Adrenal gland (tissue), 12 donors: ENCODE measurements around the gene BACH2. TPM values are rescaled to one million over a fixed set of nuclear protein-coding genes. Genes with fewer than 3 reads are reported as not detected.

ENCODE experiments used
- DNase-seq, 7 donors: peaks; one replicate each; pipeline ENCODE4 v3.0.0-alpha.2; 2019 to 2020
- H3K27ac ChIP-seq, 5 donors: fragments of 200-600 bp; sonication (generic) in 4 of 5; 1 replicate in 3 of 5; 2 replicates in 2 of 5; pipeline versions ENCODE4 v1.5.1 to v1.8.0; 2016 to 2020; ENCODE audit warnings: mild to moderate bottlenecking in 1 of 5
- H3K27me3 ChIP-seq: fragments of 200-600 bp; 2 replicates; pipeline ENCODE4 v1.8.0; 2021
- H3K36me3 ChIP-seq, 2 donors: fragments of 200-600 bp; replicated peaks in 1 of 2; 1 replicate in 1 of 2; 2 replicates in 1 of 2; pipeline versions ENCODE4 v1.5.1 to v1.8.0; 2018 to 2022
- H3K4me1 ChIP-seq, 2 donors: fragments of 200-600 bp; replicated peaks in 1 of 2; 1 replicate in 1 of 2; 2 replicates in 1 of 2; pipeline versions ENCODE4 v1.5.1 to v1.8.0; 2018 to 2021
- H3K4me3 ChIP-seq, 4 donors: fragments of 200-600 bp; sonication (generic) in 3 of 4; one replicate each; pipeline ENCODE4 v1.5.1; 2016 to 2018
- H3K9me3 ChIP-seq, 3 donors: fragments of 200-600 bp; sonication (generic) in 1 of 3; replicated peaks in 1 of 3; 1 replicate in 2 of 3; 2 replicates in 1 of 3; pipeline versions ENCODE4 v1.5.1 to v1.8.0; 2016 to 2021
- POLR2A ChIP-seq, 2 donors: fragments of 450-650 bp; IDR thresholded peaks; one replicate each; pipeline ENCODE4 v1.6.1; 2017; ENCODE audit warnings: antibody characterized with exemption in 2 of 2, mild to moderate bottlenecking in 2 of 2, moderate library complexity in 1 of 2
- WGBS, 4 donors: extraction: QIAGEN DNeasy Blood & Tissue Kit in 2 of 4; methylation state at CpG; one replicate each; pipeline versions ENCODE4 v1.1.5 to v1.1.7; 2013 to 2017; 5-methylcytosine and 5-hydroxymethylcytosine counted together
- intact Hi-C, 2 donors: fragments of 100-400 bp; cut with DNase I; formaldehyde crosslinking; loops; one replicate each; pipeline versions ENCODE4 v1.14.1 to v1.15.0; 2022 to 2023
- polyA plus RNA-seq, 3 donors: library from polyadenylated mRNA; stranded (reverse); fragments of 200-250 nt in 2 of 3; fragments of 350-450 nt in 1 of 3; fragmentation: Illumina TruSeq in 1 of 3; extraction: RNeasy Lipid Tissue Mini Kit (QIAGEN cat#74804) in 1 of 3; gene quantifications; one replicate each; pipeline ENCODE4 v1.2.3, GENCODE V29; 2013 to 2014
- total RNA-seq, 9 donors: library from RNA; depleted of rRNA in 4 of 9; stranded (reverse); fragments of >200 nt in 4 of 9; fragments of 120-200 nt in 1 of 9; fragmentation: NEBNext Ultra II Directional in 1 of 9; extraction: Animal tissue kit (Norgen Biotek cat#: 25700) in 1 of 9; gene quantifications; one replicate each; pipeline versions ENCODE4 v1.1.0 to v1.2.4, GENCODE V29; 2013 to 2023
- TF ChIP-seq, protein P1 (sequence below), 6 experiments: fragments of 450-650 bp in 4 of 6; fragments of 200-600 bp in 2 of 6; sonication (generic) in 1 of 6; IDR thresholded peaks; 1 replicate in 5 of 6; 2 replicates in 1 of 6; pipeline versions ENCODE4 v1.5.1 to v1.8.0; 2016 to 2021; ENCODE audit warnings: antibody characterized with exemption in 6 of 6, mild to moderate bottlenecking in 2 of 6, moderate library complexity in 1 of 6
- donor health status: healthy with polysubstance abuse.
- donor health status: Bipolar disorder and iron deficiency.
- donor health status: DM: yes; HTN: yes; CAD: no.
- donor health status: DM: no; HTN: no; CAD: no.
- donor health status: DM: no; HTN: no; CAD: no.
- donor health status: DM: yes; HTN: yes; CAD: no.

Gene BACH2
- total and polyA plus RNA-seq, 12 donors, result 0.08 to 2.9 (median 0.83) TPM

DNA sequence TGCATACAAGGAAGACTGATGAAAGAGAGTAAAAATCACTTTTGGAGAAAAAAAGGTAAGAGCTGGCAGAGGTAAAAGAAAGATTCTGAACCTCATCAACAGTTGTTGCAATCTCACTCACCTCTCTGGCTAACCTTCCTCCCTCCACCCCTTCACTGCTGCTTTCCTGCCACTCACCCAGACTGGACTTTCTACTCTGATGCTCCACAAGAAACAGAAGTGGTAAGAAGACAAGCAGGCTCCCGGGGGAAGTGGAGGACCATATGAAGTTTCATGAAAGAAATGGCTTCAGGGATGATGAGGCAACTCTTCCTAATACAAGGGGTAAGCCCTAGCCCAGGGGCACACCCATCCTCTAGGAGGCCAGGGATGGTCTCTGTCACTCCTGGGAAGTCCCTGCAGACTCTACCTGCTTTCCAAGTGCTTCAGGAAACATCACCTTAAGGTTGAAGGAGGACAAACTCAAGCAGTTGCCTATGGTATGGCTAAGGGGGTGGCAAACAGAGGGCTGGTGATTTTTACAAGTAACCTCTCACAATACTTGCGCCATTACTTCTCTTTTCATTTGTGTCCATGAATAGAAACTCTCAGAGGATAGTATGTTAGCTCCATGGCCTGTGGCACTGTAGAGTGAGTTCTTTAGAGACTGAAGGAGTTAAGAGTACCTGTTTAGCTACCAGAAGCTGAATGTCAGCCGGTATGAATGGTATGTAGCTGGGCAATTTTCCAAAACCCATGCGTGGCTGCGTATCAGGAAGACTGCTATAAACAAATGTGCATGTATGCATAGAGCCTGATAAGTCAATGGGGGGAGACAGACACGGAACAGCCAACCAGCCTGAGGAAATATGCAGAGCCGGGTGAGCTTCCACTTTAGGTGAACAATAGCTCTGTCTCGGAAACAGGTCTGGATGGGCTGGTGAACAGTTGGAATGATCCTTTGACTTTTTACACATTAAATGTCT, 112.0 kb downstream of the BACH2 start:
- H3K4me1 ChIP-seq, result no peaks in the 10 kb centered on the region
- no peak overlapping the region for H3K4me3 ChIP-seq
- DNase-seq, result no peak
- H3K27me3 ChIP-seq, result no peaks in the 10 kb centered on the region
- no peaks in the 10 kb centered on the region for H3K36me3 ChIP-seq
- no peaks in the 10 kb centered on the region for H3K9me3 ChIP-seq
- no peak for TF ChIP-seq POLR2A (IDR thresholded peaks at IDR 0.05)
- TF ChIP-seq, protein P1, sequence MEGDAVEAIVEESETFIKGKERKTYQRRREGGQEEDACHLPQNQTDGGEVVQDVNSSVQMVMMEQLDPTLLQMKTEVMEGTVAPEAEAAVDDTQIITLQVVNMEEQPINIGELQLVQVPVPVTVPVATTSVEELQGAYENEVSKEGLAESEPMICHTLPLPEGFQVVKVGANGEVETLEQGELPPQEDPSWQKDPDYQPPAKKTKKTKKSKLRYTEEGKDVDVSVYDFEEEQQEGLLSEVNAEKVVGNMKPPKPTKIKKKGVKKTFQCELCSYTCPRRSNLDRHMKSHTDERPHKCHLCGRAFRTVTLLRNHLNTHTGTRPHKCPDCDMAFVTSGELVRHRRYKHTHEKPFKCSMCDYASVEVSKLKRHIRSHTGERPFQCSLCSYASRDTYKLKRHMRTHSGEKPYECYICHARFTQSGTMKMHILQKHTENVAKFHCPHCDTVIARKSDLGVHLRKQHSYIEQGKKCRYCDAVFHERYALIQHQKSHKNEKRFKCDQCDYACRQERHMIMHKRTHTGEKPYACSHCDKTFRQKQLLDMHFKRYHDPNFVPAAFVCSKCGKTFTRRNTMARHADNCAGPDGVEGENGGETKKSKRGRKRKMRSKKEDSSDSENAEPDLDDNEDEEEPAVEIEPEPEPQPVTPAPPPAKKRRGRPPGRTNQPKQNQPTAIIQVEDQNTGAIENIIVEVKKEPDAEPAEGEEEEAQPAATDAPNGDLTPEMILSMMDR (IDR thresholded peaks at IDR 0.05), result no peak
- H3K27ac ChIP-seq, result no peak overlapping the region
- 64 to 71% (median 68%) methylated on average over 8 of the region's 8 CpGs for WGBS, 4 donors
- intact Hi-C loops, result no loop called here

GRCh38 chr6:90183587-90184333, 112.9 kb downstream of the BACH2 start:
- Histone ChIP-seq H3K27ac (no peak overlapping the region), H3K9me3 (no peaks in the 10 kb centered on the region), H3K27me3 (no peaks in the 10 kb centered on the region), H3K4me3 (no peak overlapping the region), H3K4me1 (no peaks in the 10 kb centered on the region), H3K36me3 (no peaks in the 10 kb centered on the region)
- 60 to 73% (median 67%) methylated on average over 3 of the region's 3 CpGs for WGBS, 4 donors
- DNase-seq, result no peak
- intact Hi-C loops, result no loop called here
- TF ChIP-seq POLR2A (IDR thresholded peaks at IDR 0.05), result no peak
- TF ChIP-seq, protein P1 (IDR thresholded peaks at IDR 0.05), result no peak

GRCh38 chr6:90180526-90180925, 116.1 kb downstream of the BACH2 start:
- H3K4me3 ChIP-seq, result no peak overlapping the region
- H3K27ac ChIP-seq, result no peak overlapping the region
- no peaks in the 10 kb centered on the region for H3K9me3 ChIP-seq
- H3K36me3 ChIP-seq, result no peaks in the 10 kb centered on the region
- no peak for DNase-seq
- intact Hi-C loops, result no loop called here
- H3K27me3 ChIP-seq, result no peaks in the 10 kb centered on the region
- H3K4me1 ChIP-seq, result no peaks in the 10 kb centered on the region
- no peak for TF ChIP-seq POLR2A (IDR thresholded peaks at IDR 0.05)
- TF ChIP-seq, protein P1 (IDR thresholded peaks at IDR 0.05), result no peak
